Mucosa of rectum (tissue), 2 donors: Measurements from ENCODE around the gene CFAP119.

Experiments
- H3K27ac ChIP-seq, 2 donors: one replicate each; pipeline ENCODE4 v1.7.0; 2013; ENCODE audit warnings: inconsistent platforms in 2 of 2, low read depth in 2 of 2, low read length in 2 of 2
- H3K27me3 ChIP-seq, 2 donors: one replicate each; pipeline ENCODE4 v1.7.0; 2013; ENCODE audit warnings: low read length in 2 of 2; ENCODE audit not compliant: control insufficient read depth in 2 of 2, insufficient read depth in 2 of 2
- H3K36me3 ChIP-seq, 2 donors: one replicate each; pipeline ENCODE4 v1.7.0; 2013; ENCODE audit warnings: low read length in 2 of 2; ENCODE audit not compliant: control insufficient read depth in 2 of 2, insufficient read depth in 2 of 2
- H3K4me1 ChIP-seq, 2 donors: one replicate each; pipeline ENCODE4 v1.7.0; 2013; ENCODE audit warnings: low read length in 2 of 2, mild to moderate bottlenecking in 1 of 2; ENCODE audit not compliant: control insufficient read depth in 2 of 2, insufficient read depth in 2 of 2
- H3K4me3 ChIP-seq, 2 donors: one replicate each; pipeline ENCODE4 v1.7.0; 2013; ENCODE audit warnings: low read length in 2 of 2
- H3K9ac ChIP-seq, 2 donors: one replicate each; pipeline ENCODE4 v1.7.0; 2013; ENCODE audit warnings: low read length in 2 of 2, low read depth in 1 of 2, mild to moderate bottlenecking in 1 of 2
- H3K9me3 ChIP-seq, 2 donors: one replicate each; pipeline ENCODE4 v1.7.0; 2013; ENCODE audit warnings: low read length in 2 of 2; ENCODE audit not compliant: control insufficient read depth in 2 of 2
- donor health status: healthy.
- donor health status: Normal muscosa, but diverticular disease.

The CFAP119 gene

GRCh38 chr16:30771726-30772125, 9.9 kb upstream of the CFAP119 start:
- H3K4me3 ChIP-seq: no peak overlapping the region
- H3K27me3 ChIP-seq: no peaks in the 10 kb centered on the region
- H3K36me3 ChIP-seq: peaks cover 61 to 71% of the 10 kb centered on the region in 2 donors
- H3K9me3 ChIP-seq: no peaks in the 10 kb centered on the region
- H3K4me1 ChIP-seq: peaks cover 7 to 8% of the 10 kb centered on the region in 2 donors
- H3K9ac ChIP-seq: no peak overlapping the region
- no peak overlapping the region for H3K27ac ChIP-seq

GRCh38 chr16:30769379-30770089, 7.7 kb upstream of the CFAP119 start:
- Histone ChIP-seq H3K9me3 (no peaks in the 10 kb centered on the region), H3K4me3 (no peak overlapping the region), H3K27ac (no peak overlapping the region), H3K36me3 (peaks cover 83 to 90% of the 10 kb centered on the region in 2 donors), H3K9ac (no peak overlapping the region), H3K4me1 (no peaks in the 10 kb centered on the region), H3K27me3 (no peaks in the 10 kb centered on the region)

DNA sequence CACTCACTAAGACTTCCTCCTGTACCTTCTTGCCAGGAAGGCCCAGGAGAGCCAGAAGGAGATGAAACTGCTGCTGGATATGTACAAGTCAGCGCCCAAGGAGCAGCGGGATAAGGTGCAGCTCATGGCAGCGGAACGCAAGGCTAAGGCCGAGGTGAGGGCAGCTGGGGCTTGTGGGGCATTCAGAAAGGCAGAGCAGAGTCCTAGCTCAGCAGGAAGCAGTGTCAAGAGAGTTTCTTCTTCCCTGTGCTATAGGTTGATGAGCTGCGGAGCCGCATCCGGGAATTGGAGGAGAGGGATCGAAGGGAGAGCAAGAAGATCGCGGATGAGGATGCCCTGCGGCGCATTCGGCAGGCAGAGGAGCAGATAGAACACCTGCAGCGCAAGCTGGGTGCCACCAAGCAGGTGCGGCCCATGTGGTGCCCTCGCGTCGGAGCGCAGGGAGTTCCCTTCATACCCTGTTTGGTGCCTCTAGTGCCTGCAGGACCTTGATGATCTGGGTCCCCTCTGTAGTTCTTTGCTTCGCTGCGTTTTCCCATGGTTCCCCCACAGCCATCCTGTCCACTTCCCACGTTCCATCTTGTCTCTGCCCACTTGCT, 6.8 kb upstream of the CFAP119 start:
- H3K36me3 ChIP-seq: peaks cover 83 to 92% of the 10 kb centered on the region in 2 donors
- H3K4me3 ChIP-seq: no peak overlapping the region
- H3K27ac ChIP-seq: no peak overlapping the region
- peaks cover 0 to under 1% of the 10 kb centered on the region in 2 donors for H3K4me1 ChIP-seq
- H3K9ac ChIP-seq: no peak overlapping the region
- H3K9me3 ChIP-seq: no peaks in the 10 kb centered on the region
- H3K27me3 ChIP-seq: no peaks in the 10 kb centered on the region

- Histone ChIP-seq H3K36me3 (peaks cover 81 to 91% of the 10 kb centered on the region in 2 donors), H3K27ac (no peak overlapping the region), H3K4me1 (peaks cover 6 to 8% of the 10 kb centered on the region in 2 donors), H3K9me3 (no peaks in the 10 kb centered on the region), H3K4me3 (no peak overlapping the region), H3K27me3 (no peaks in the 10 kb centered on the region), H3K9ac (no peak overlapping the region)
Measured at GRCh38 chr16:30767767-30768465, 6.1 kb upstream of the CFAP119 start.

DNA sequence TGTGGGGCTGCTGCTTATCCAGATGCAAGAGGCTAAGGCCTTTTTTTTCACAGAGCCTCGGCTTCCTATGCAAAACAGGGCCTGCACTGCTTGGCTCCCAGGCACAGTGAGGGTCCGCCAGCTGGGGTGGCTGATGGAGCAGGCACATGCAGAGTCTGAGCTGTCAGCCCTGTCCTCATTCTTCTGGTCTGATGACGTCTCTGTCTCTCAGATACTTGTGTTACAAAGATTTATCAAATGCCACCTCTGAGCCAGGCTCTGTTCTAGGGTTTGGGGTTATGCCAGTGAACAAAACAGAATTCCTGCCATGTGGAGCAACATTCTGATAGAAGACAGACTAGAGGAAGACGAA, 5.0 kb upstream of the CFAP119 start:
- Histone ChIP-seq H3K9ac (no peak overlapping the region), H3K4me3 (no peak overlapping the region), H3K27me3 (no peaks in the 10 kb centered on the region), H3K9me3 (no peaks in the 10 kb centered on the region), H3K27ac (no peak overlapping the region), H3K36me3 (peaks cover 71 to 81% of the 10 kb centered on the region in 2 donors), H3K4me1 (peaks cover 11 to 13% of the 10 kb centered on the region in 2 donors)

- Histone ChIP-seq H3K9me3 (no peaks in the 10 kb centered on the region), H3K4me1 (peaks cover 13 to 18% of the 10 kb centered on the region in 2 donors), H3K4me3 (no peak overlapping the region), H3K36me3 (peaks cover 66 to 75% of the 10 kb centered on the region in 2 donors), H3K27me3 (no peaks in the 10 kb centered on the region), H3K27ac (no peak overlapping the region), H3K9ac (no peak overlapping the region)
Measured at GRCh38 chr16:30766206-30766932, 4.5 kb upstream of the CFAP119 start.

- no peak overlapping the region for H3K9ac ChIP-seq
- H3K9me3 ChIP-seq: no peaks in the 10 kb centered on the region
- no peak overlapping the region for H3K27ac ChIP-seq
- no peaks in the 10 kb centered on the region for H3K27me3 ChIP-seq
- peaks cover 24 to 26% of the 10 kb centered on the region in 2 donors for H3K4me1 ChIP-seq
- peaks cover 61 to 65% of the 10 kb centered on the region in 2 donors for H3K36me3 ChIP-seq
- no peak overlapping the region for H3K4me3 ChIP-seq
Measured at GRCh38 chr16:30764816-30765465, 3.1 kb upstream of the CFAP119 start.

- Histone ChIP-seq H3K27ac (no peak overlapping the region), H3K9me3 (no peaks in the 10 kb centered on the region), H3K36me3 (peaks cover 54 to 57% of the 10 kb centered on the region in 2 donors), H3K4me1 (peaks cover 24 to 26% of the 10 kb centered on the region in 2 donors), H3K4me3 (no peak overlapping the region), H3K9ac (no peak overlapping the region), H3K27me3 (no peaks in the 10 kb centered on the region)
Measured at GRCh38 chr16:30764086-30764485, 2.2 kb upstream of the CFAP119 start.

DNA sequence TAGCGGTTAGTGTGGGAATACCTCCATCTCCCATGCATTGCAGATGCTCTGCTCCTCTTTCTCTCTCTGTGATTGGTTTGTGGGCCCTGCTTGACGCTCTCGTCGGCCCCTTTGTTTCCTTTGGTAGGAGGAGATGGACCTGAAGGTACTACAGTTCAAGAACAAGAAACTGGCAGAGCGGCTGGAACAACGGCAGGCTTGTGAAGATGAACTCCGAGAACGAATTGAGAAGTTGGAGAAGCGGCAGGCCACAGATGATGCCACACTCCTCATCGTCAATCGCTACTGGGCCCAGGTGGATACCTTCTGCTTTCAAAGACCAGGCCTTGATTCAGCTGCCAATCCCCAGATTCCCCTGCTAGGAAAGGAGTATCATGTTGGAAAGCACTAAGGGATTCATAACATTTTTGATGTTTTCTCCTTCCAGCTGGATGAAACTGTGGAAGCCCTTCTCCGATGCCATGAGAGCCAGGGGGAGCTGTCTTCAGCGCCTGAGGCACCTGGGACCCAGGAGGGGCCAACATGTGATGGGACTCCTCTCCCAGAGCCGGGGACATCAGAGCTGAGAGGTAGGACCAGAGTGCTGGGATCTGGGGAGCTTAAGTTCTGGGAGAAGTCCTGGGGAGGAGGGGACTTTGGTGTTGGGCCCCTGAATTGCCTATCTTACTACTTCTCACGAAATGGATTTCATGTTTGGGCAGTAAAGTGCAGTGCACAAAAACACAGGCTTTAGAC, 1.3 kb upstream of the CFAP119 start:
- peaks cover 24 to 26% of the 10 kb centered on the region in 2 donors for H3K4me1 ChIP-seq
- H3K27ac ChIP-seq: no peak overlapping the region
- no peaks in the 10 kb centered on the region for H3K27me3 ChIP-seq
- peak overlapping the region; percentile 79 to 97 for H3K9ac ChIP-seq
- H3K36me3 ChIP-seq: peaks cover 45 to 47% of the 10 kb centered on the region in 2 donors
- H3K4me3 ChIP-seq: peak overlapping the region; percentile 84 to 99
- H3K9me3 ChIP-seq: no peaks in the 10 kb centered on the region
